Measurements from ENCODE around the gene KLF6.

Gene KLF6

DNA sequence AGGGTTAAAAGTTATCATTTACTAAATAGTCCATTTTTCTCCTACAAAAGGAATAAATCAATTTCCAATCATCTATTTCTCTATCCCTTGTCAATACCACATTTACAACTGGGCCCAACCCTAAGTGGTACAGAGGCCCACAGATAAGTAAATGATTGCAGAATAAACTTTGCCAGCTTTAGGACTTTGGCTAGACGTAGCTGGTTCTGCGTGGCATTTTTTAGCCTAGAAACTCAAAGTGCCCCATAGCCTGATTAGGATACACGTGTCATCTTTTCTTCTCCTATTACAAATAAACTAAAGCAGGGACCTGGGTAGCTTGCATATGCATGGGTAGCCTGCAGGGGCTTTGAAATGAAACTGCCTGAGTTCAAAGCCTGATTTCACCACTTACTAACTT lies 56.4 kb downstream of the KLF6 start:
- no peak for DNase-seq (ENCODE audit: low spot score)

DNA sequence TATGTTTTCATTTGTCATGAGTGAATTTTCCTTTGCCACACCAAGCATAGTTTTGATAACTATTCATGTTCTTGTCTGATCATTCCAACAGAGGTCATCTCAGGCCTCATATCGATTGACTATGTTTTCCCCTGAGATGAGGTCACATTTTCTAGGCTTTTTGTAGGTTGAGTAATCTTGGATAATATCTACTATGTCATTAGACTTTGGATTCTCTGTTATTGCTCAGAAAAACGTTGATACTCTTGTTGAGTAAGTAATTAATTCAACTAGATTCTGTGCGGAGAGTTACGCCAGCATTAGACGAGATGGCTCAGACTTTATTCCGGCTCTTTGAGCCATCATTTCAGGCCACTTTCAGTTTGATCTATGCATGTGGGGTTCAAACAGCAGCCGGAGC lies 57.7 kb downstream of the KLF6 start:
- DNase-seq (ENCODE audit: low spot score), result no peak

All from Ammon's horn (tissue), 1 donor.